Lung (tissue), 12 donors: Measurements from ENCODE around the gene GNG7. TPM values are rescaled to one million over a fixed set of nuclear protein-coding genes. Genes with fewer than 3 reads are reported as not detected.

ENCODE experiments used
- ATAC-seq: fragments of 200-7000 bp; cut with Tn5 transposase; one replicate; pipeline ENCODE4 v1.9.1; 2020; ENCODE audit warnings: moderate number of reproducible peaks; ENCODE audit not compliant: insufficient read depth, low FRiP score
- DNase-seq, 3 donors: peaks; one replicate each; pipeline ENCODE4 v3.0.0-alpha.2; 2013 to 2017
- H3K27ac ChIP-seq, 2 donors: one replicate each; pipeline ENCODE4 v1.5.1; 2013; ENCODE audit warnings: mild to moderate bottlenecking in 2 of 2, moderate library complexity in 2 of 2, control low read depth in 1 of 2, inconsistent platforms in 1 of 2, low read depth in 1 of 2, low read length in 1 of 2
- H3K27me3 ChIP-seq, 3 donors: one replicate each; pipeline ENCODE4 v1.5.1; 2013; ENCODE audit warnings: low read length in 2 of 3; ENCODE audit not compliant: control insufficient read depth in 3 of 3, insufficient read depth in 3 of 3
- H3K36me3 ChIP-seq, 4 donors: one replicate each; pipeline ENCODE4 v1.5.1; 2013; ENCODE audit warnings: low read length in 4 of 4, mild to moderate bottlenecking in 1 of 4, moderate library complexity in 1 of 4; ENCODE audit not compliant: control insufficient read depth in 4 of 4, insufficient read depth in 4 of 4
- H3K4me1 ChIP-seq, 5 donors: one replicate each; pipeline ENCODE4 v1.5.1; 2013; ENCODE audit warnings: low read length in 5 of 5, mild to moderate bottlenecking in 2 of 5, moderate library complexity in 1 of 5; ENCODE audit not compliant: control insufficient read depth in 5 of 5, insufficient read depth in 5 of 5
- H3K4me3 ChIP-seq: one replicate; pipeline ENCODE4 v1.5.1; 2013; ENCODE audit warnings: mild to moderate bottlenecking, control low read depth, moderate library complexity
- H3K9ac ChIP-seq, 2 donors: one replicate each; pipeline ENCODE4 v1.5.1; 2013; ENCODE audit warnings: low read length in 2 of 2, control low read depth in 1 of 2; ENCODE audit not compliant: insufficient read depth in 1 of 2
- H3K9me3 ChIP-seq, 4 donors: one replicate each; pipeline ENCODE4 v1.5.1; 2013; ENCODE audit warnings: low read length in 3 of 4, mild to moderate bottlenecking in 1 of 4, moderate library complexity in 1 of 4; ENCODE audit not compliant: control insufficient read depth in 4 of 4, insufficient read depth in 3 of 4
- WGBS, 2 donors: extraction: QIAGEN DNeasy Blood & Tissue Kit; methylation state at CpG; one replicate each; pipeline ENCODE4 v1.1.7; 2013; 5-methylcytosine and 5-hydroxymethylcytosine counted together
- polyA plus RNA-seq, 2 donors: library from polyadenylated mRNA; stranded (reverse); fragments of 200-250 nt; gene quantifications; one replicate each; pipeline ENCODE4 v1.2.1, GENCODE V29; 2013
- total RNA-seq, 2 donors: library from RNA; depleted of rRNA in 1 of 2; stranded (reverse); fragments of >200 nt in 1 of 2; gene quantifications; one replicate each; pipeline ENCODE4 v1.2.1, GENCODE V29; 2014 to 2021
- TF ChIP-seq, protein P1 (sequence below): IDR thresholded peaks from 2 replicates; pipeline ENCODE4 v1.5.1; 2012; ENCODE audit warnings: mild to moderate bottlenecking; ENCODE audit errors: control extremely low read depth, extremely low read depth
- donor health status: control.
- donor health status: control.
- donor health status: Bipolar disorder and iron deficiency.
- donor health status: healthy.
- donor health status: DM: yes; HTN: yes; CAD: no.

Gene GNG7
- total and polyA plus RNA-seq, 4 donors, result 1.6 to 4.5 (median 2.8) TPM

- DNase-seq, result no peak
- H3K9ac ChIP-seq, result no peak overlapping the region
- H3K36me3 ChIP-seq, result no peaks in the 10 kb centered on the region
- 89 to 95% methylated on average over 9 of the region's 9 CpGs for WGBS, 2 donors
- H3K27ac ChIP-seq, result no peak overlapping the region
- no peak for ATAC-seq
- no peaks in the 10 kb centered on the region for H3K4me1 ChIP-seq
- H3K9me3 ChIP-seq, result peaks cover 0 to 3% (median 1%) of the 10 kb centered on the region in 4 donors
- no peak overlapping the region for H3K4me3 ChIP-seq
- TF ChIP-seq, protein P1, sequence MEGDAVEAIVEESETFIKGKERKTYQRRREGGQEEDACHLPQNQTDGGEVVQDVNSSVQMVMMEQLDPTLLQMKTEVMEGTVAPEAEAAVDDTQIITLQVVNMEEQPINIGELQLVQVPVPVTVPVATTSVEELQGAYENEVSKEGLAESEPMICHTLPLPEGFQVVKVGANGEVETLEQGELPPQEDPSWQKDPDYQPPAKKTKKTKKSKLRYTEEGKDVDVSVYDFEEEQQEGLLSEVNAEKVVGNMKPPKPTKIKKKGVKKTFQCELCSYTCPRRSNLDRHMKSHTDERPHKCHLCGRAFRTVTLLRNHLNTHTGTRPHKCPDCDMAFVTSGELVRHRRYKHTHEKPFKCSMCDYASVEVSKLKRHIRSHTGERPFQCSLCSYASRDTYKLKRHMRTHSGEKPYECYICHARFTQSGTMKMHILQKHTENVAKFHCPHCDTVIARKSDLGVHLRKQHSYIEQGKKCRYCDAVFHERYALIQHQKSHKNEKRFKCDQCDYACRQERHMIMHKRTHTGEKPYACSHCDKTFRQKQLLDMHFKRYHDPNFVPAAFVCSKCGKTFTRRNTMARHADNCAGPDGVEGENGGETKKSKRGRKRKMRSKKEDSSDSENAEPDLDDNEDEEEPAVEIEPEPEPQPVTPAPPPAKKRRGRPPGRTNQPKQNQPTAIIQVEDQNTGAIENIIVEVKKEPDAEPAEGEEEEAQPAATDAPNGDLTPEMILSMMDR, result no peak
- no peaks in the 10 kb centered on the region for H3K27me3 ChIP-seq
Observed at GRCh38 chr19:2666344-2666994, 36.0 kb downstream of the GNG7 start.

GRCh38 chr19:2665103-2665502 is 37.4 kb downstream of the GNG7 start:
- H3K9me3 ChIP-seq, result peaks cover 0 to 3% (median 2%) of the 10 kb centered on the region in 4 donors
- DNase-seq (no peak), ATAC-seq (no peak)
- H3K27me3 ChIP-seq, result no peaks in the 10 kb centered on the region
- no peak overlapping the region for H3K9ac ChIP-seq
- 91 to 97% methylated on average over 11 of the region's 11 CpGs for WGBS, 2 donors
- TF ChIP-seq, protein P1, result no peak
- no peaks in the 10 kb centered on the region for H3K4me1 ChIP-seq
- H3K27ac ChIP-seq, result peak overlapping the region in 1 of 2 donors; percentile 83
- H3K4me3 ChIP-seq, result no peak overlapping the region
- H3K36me3 ChIP-seq, result no peaks in the 10 kb centered on the region

DNA sequence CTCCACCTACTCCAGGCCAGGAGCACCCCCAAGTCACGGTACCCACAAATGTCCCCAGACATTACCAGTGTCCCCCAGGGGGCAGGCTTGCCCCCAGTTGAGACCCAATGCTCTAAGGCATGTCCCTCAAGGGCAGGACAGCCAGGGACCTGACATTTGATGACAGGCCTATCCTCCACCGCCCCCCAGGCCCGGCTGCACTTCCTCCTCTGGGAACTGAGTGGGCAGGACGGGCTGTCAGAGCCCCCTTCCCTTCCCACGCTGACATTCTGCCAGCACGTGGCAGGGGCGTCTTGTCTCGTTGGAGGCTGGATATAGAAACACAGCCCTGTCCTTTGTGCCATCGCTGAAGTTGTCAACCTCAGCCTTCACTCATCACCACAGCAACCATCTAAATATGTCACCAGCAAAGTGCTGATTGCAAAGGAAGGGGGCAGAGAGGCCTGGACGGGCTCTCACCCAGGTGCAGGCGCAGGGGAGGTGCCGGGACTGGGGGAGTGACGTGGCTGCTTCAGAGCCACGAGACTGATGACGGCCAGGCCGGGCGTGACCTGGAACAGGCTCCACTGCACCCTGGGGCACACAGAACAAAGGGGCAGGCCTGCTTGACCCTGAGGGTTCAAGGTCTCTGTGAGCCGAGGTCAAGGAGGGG is 38.4 kb downstream of the GNG7 start:
- Histone ChIP-seq H3K27ac (peak overlapping the region in 1 of 2 donors; percentile 83), H3K4me1 (no peaks in the 10 kb centered on the region), H3K9me3 (peaks cover 0 to 3% (median 2%) of the 10 kb centered on the region in 4 donors), H3K36me3 (no peaks in the 10 kb centered on the region), H3K27me3 (no peaks in the 10 kb centered on the region), H3K4me3 (no peak overlapping the region), H3K9ac (no peak overlapping the region)
- DNase-seq (no peak), ATAC-seq (no peak)
- WGBS, 2 donors, result 69 to 78% methylated on average over 18 of the region's 18 CpGs
- TF ChIP-seq, protein P1, result no peak
